ENCODE measurements around the gene SEC23A. TPM values are rescaled to one million over a fixed set of nuclear protein-coding genes. Genes with fewer than 3 reads are reported as not detected.

SEC23A gene
- total and polyA plus RNA-seq, 2 of the 13 experiments (the other 11 are each of a cell fraction or from before 2014, with no cell fraction given), result 403 to 887 TPM

DNA sequence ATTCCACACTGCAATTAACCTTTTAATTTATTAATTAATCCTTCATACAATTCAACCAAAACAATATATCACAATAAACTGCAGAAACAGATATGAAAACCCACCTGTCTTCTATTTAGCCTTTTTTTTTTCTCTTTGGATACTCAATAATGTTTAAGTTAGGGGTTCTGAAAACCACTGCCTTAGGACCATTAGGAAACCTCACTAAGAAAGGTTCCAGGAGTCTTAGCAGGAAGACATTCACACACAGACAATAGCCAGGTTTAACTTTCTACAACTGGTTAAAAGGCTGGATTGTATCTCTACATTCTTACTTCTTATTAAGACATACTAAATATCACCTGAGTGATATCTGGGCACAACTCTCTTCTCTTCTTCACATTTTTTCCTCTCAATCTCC, 3.3 kb downstream of the SEC23A start (continued):
- TF ChIP-seq SMAD3 (CRISPR knock-in tag; IDR thresholded peaks at IDR 0.05) (0 out of 2 replicates have a peak, but pooled peaks have one; percentile 19), RBFOX2 (IDR thresholded peaks at IDR 0.05; ENCODE audit: low read depth, low read length) (peak; percentile 52), RFXANK (CRISPR knock-in tag; IDR thresholded peaks at IDR 0.05) (0 out of 2 replicates have a peak, but pooled peaks have one; percentile 27), KLF16 (CRISPR knock-in tag; IDR thresholded peaks at IDR 0.05) (peak in 1 of 2 experiments; percentile 19; a peak in 1 of 4 replicates)
- TF ChIP-seq, protein P1, sequence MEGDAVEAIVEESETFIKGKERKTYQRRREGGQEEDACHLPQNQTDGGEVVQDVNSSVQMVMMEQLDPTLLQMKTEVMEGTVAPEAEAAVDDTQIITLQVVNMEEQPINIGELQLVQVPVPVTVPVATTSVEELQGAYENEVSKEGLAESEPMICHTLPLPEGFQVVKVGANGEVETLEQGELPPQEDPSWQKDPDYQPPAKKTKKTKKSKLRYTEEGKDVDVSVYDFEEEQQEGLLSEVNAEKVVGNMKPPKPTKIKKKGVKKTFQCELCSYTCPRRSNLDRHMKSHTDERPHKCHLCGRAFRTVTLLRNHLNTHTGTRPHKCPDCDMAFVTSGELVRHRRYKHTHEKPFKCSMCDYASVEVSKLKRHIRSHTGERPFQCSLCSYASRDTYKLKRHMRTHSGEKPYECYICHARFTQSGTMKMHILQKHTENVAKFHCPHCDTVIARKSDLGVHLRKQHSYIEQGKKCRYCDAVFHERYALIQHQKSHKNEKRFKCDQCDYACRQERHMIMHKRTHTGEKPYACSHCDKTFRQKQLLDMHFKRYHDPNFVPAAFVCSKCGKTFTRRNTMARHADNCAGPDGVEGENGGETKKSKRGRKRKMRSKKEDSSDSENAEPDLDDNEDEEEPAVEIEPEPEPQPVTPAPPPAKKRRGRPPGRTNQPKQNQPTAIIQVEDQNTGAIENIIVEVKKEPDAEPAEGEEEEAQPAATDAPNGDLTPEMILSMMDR (CRISPR knock-in tag; IDR thresholded peaks at IDR 0.05), result no peak
- TF ChIP-seq, protein P2, sequence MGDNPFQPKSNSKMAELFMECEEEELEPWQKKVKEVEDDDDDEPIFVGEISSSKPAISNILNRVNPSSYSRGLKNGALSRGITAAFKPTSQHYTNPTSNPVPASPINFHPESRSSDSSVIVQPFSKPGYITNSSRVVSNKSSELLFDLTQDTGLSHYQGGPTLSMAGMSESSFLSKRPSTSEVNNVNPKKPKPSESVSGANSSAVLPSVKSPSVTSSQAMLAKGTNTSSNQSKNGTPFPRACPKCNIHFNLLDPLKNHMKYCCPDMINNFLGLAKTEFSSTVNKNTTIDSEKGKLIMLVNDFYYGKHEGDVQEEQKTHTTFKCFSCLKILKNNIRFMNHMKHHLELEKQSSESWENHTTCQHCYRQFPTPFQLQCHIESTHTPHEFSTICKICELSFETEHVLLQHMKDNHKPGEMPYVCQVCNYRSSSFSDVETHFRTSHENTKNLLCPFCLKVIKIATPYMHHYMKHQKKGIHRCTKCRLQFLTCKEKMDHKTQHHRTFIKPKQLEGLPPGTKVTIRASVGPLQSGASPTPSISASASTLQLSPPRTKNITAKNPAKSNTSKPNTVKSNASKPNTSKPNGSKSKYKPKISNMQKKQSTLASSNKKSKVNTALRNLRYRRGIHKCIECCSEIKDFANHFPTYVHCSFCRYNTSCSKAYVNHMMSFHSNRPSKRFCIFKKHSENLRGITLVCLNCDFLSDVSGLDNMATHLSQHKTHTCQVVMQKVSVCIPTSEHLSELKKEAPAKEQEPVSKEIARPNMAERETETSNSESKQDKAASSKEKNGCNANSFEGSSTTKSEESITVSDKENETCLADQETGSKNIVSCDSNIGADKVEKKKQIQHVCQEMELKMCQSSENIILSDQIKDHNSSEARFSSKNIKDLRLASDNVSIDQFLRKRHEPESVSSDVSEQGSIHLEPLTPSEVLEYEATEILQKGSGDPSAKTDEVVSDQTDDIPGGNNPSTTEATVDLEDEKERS (CRISPR knock-in tag; IDR thresholded peaks at IDR 0.05), result no peak
- TF ChIP-seq, protein P3, sequence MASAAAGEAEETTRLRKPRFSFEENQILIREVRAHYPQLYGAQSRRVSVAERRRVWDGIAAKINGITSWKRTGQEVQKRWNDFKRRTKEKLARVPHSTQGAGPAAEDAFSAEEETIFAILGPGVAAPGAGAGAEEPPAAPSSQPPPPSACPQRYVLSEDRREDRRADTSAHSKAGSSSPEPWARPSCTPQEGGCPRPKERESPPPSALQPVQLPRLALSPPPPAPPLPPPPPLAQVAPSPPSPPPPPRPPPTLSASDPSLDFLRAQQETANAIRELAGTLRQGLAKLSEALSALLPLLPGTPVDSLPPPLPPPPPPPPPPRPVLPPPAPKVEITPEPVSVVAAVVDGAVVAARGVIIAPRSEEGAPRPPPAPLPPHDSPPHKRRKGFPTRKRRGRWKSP (CRISPR knock-in tag; IDR thresholded peaks at IDR 0.05), result no peak; the same call in 1 of the 2 replicates
